Ishikawa (cell line): ENCODE results near the gene LARP4B.

ENCODE experiments used
- CEBPB ChIP-seq: IDR thresholded peaks from 2 replicates; pipeline ENCODE4 v1.6.1; 2012
- CREB1 ChIP-seq: IDR thresholded peaks from 2 replicates; pipeline ENCODE4 v1.6.1; 2012; ENCODE audit warnings: low read depth
- EGR1 ChIP-seq: IDR thresholded peaks from 2 replicates; pipeline ENCODE4 v1.6.1; 2012
- EP300 ChIP-seq: IDR thresholded peaks from 2 replicates; pipeline ENCODE4 v1.6.1; 2012; ENCODE audit warnings: borderline replicate concordance
- FOXM1 ChIP-seq: IDR thresholded peaks from 2 replicates; pipeline ENCODE4 v1.6.1; 2012; ENCODE audit warnings: low read depth, borderline replicate concordance
- MAX ChIP-seq: IDR thresholded peaks from 2 replicates; pipeline ENCODE4 v1.6.1; 2012
- NFIC ChIP-seq: IDR thresholded peaks from 2 replicates; pipeline ENCODE4 v1.6.1; 2012
- RAD21 ChIP-seq: IDR thresholded peaks from 2 replicates; pipeline ENCODE4 v1.6.1; 2012; ENCODE audit warnings: low read depth
- REST ChIP-seq: IDR thresholded peaks from 2 replicates; pipeline ENCODE4 v1.6.1; 2012; ENCODE audit warnings: low read depth, mild to moderate bottlenecking
- TAF1 ChIP-seq: IDR thresholded peaks from 2 replicates; pipeline ENCODE4 v1.6.1; 2012; ENCODE audit warnings: low read depth, mild to moderate bottlenecking
- TCF12 ChIP-seq: IDR thresholded peaks from 2 replicates; pipeline ENCODE4 v1.6.1; 2012; ENCODE audit warnings: low read depth
- TEAD4 ChIP-seq: IDR thresholded peaks from 2 replicates; pipeline ENCODE4 v1.6.1; 2012
- USF1 ChIP-seq: IDR thresholded peaks from 2 replicates; pipeline ENCODE4 v1.6.1; 2012
- YY1 ChIP-seq: IDR thresholded peaks from 2 replicates; pipeline ENCODE4 v1.6.1; 2012; ENCODE audit warnings: low read depth
- ZBTB7A ChIP-seq: IDR thresholded peaks from 2 replicates; pipeline ENCODE4 v1.6.1; 2012; ENCODE audit warnings: low read depth

The LARP4B gene

GRCh38 chr10:878895-879294 is 52.6 kb downstream of the LARP4B start:
- TF ChIP-seq EGR1: no peak
- no peak for TF ChIP-seq TEAD4
- no peak for TF ChIP-seq USF1
- no peak for TF ChIP-seq CEBPB
- no peak for TF ChIP-seq FOXM1
- no peak for TF ChIP-seq ZBTB7A
- no peak for TF ChIP-seq TAF1
- no peak for TF ChIP-seq MAX
- no peak for TF ChIP-seq YY1
- no peak for TF ChIP-seq TCF12

GRCh38 chr10:878333-878759 is 53.2 kb downstream of the LARP4B start:
- TF ChIP-seq FOXM1 (no peak), TAF1 (no peak), CEBPB (no peak), RAD21 (no peak), EGR1 (no peak), TCF12 (no peak), TEAD4 (no peak), YY1 (no peak), EP300 (no peak), USF1 (no peak)

- TF ChIP-seq TCF12 (no peak), YY1 (no peak), REST (no peak), FOXM1 (no peak), NFIC (no peak), MAX (no peak)
Measured at GRCh38 chr10:876438-876837, 55.1 kb downstream of the LARP4B start.

GRCh38 chr10:873020-873419 is 58.5 kb downstream of the LARP4B start:
- TF ChIP-seq TAF1: no peak

GRCh38 chr10:871951-872403 is 59.5 kb downstream of the LARP4B start:
- TF ChIP-seq USF1 (no peak), EGR1 (no peak), CEBPB (no peak), FOXM1 (no peak), TEAD4 (no peak), TCF12 (no peak), TAF1 (no peak), EP300 (no peak), NFIC (no peak)

- TF ChIP-seq CEBPB (no peak), EP300 (no peak), FOXM1 (no peak), USF1 (no peak), RAD21 (no peak), MAX (no peak), CREB1 (no peak), TAF1 (no peak), YY1 (no peak), NFIC (no peak), ZBTB7A (no peak), REST (no peak), EGR1 (no peak), TCF12 (no peak), TEAD4 (no peak)
Measured at GRCh38 chr10:870564-871166, 60.8 kb downstream of the LARP4B start.
